NCI-H1417 treated with DMSO at 0.1 percent for 48 hours (cell line): Measurements from ENCODE around the gene DLEU7.

Source experiments
- DNase-seq: peaks from one replicate; lab custom pipeline; 2025; lab: John Stamatoyannopoulos, UW

DLEU7 gene

GRCh38 chr13:50793026-50793425, 50.5 kb downstream of the DLEU7 start:
- no peak for DNase-seq

DNA sequence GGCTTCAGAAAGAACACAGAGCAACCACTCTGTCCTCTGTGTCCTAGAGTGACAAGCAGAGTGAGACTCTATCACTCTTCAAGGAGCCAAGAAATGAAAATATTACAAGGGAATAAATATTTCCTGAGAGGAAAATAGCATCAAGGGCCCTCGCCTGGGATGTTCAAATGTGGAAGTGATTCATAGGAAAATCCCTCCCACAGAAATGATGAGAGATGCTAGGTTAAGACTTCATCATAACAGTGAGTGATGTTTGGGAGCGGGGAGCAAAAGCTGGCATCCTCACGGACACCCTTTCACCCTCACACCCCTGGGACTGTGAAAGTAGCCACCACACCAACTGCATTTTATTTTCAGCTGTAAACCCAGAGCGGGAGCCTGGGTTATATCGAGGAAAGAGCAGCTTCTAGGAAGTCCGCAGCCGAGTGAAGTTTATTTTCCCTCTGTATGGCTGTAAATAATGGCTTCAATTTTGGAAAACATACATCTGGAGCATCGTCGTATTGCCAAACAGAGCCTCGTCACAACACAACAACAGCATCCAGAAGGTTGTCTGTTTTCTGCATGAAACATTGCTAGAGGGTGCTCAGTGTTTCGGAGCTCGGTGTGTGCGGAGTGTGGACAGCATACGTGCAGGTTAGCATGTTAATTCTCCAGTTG, 54.8 kb downstream of the DLEU7 start:
- DNase-seq = no peak

- no peak for DNase-seq
These were observed 55.9 kb downstream of the DLEU7 start for GRCh38 chr13:50787316-50788195.

DNA sequence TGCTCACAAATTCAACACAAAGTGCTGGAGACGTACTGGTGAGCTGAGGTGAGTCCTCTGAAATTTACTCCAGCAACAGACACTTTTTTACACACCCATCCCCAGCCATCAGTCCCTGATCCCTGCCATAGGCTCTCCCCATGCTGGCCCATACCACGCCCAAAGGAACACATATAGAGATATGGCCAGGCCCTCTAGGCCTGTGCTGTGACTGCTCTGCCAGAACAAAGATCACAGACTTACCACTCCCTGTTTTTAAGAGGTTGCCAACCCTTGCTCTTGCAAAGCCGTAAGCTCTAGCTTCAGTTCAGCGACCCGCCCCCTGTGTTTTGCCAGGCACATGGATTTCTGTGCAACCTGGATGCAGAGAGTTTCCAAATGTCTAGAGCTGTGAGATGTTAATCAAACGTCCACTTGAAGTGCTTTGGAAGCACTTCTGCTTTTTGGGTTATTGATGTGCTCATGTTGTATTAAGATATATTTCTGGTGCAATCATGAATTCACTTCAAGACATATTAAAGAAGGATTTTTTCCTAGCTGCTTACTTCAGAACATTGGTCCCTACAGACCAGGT, 59.7 kb downstream of the DLEU7 start:
- no peak for DNase-seq

DNA sequence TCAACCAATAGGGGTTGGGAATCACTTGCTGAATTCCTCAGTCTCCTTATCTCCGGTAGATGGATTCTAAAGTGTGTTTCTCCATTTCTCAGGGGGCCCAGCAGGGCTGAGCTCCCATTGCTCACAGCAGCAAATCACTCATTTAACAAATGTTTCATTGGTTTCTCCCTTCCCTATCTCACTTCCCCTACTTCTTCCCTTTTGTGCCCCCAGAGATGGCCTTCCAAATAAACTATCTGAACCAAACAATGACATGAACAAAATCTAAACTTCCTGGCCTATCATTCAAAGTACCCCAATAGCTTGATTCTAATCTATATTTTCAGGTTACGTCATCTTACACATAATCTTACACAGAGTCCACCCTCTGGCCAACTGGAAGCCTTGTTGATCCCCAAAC, 60.4 kb downstream of the DLEU7 start:
- no peak for DNase-seq

DNA sequence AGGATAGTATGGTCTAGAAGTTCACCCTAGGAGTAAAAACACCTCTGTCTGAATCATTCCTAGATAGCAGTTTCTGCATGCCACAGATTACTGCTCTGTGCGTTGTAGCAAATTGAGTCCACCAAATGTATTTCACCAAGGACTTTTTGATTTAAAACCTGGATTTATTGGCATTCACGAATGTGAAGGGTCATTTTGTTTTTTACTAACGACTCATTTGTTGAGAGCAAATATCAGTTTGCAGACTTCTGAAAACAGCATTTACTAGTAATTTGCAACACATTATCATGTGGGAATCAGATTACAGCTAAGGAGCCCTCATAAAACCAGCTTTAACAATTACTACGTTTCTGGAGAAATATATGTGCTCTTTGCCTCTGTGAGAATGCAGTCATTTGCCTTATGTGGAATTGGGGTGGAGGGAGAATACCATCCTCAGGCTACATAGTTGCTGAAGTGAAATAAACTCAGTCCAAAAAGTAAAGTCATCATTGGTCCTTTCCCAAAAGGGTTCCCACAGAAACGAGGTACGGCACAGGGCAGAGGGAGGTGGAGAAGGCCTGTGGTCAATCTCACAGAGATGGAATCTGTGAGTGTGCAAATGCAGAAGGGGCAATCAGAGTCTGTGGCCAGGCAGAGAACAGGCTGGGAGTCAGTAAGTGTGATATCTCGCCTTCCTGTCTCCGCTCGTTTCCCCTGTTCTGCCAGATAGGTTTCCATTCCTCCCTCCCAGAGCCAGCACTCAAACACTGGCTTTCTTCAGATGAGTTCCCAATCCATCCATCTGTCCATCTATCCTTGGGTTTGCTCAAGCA, 63.1 kb downstream of the DLEU7 start:
- DNase-seq = no peak

DNA sequence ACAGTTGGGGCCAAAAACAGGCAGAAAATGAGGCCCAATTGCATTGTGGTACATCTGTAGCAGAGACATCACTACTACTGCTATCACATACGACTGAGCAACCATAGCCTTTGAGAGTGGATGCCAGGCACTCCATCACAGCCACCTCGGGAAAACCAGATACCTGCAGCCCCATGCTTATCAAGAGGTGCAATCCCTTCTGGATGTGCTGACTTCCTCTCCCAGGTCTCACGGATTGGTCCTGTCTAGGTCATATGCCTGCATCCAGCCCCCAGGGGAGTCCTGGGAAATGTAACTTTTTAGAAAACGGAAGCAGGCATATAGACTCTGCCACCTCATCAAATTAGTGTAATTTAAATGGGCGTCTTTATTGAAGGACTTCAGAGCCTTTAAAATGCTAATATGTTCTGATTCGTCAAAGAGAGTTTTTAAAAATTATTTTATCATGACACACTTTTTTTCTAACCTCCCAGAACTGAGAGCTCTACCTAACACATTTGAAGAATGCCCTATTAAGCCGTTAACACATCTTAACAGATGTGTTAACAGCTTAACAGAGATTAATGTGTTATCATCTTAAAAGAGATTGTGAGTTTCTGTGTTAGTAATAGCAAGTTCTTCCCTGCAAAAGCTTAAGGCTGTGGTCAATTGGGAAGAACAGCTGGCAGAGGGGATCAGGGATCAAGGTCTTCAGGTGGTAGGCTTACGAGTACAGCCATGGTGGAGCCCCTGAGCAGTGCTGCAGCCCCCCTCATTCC, 63.9 kb downstream of the DLEU7 start:
- DNase-seq = no peak
